GM12878 (cell line): ENCODE measurements around the gene SOX18. TPM values are rescaled to one million over a fixed set of nuclear protein-coding genes. Genes with fewer than 3 reads are reported as not detected.

Experiments used
- BACH1 ChIP-seq: fragments of 450-650 bp; IDR thresholded peaks from 2 replicates; pipeline ENCODE4 v1.6.1; 2017; ENCODE audit warnings: mild to moderate bottlenecking, borderline replicate concordance
- CBFB ChIP-seq: IDR thresholded peaks from 2 replicates; pipeline ENCODE4 v1.6.1; 2016; ENCODE audit warnings: antibody characterized with exemption, low read depth
- CHD2 ChIP-seq: IDR thresholded peaks from 2 replicates; pipeline ENCODE4 v1.6.1; 2011; ENCODE audit warnings: low read depth, low read length, improper control_type of control experiment, borderline replicate concordance
- CREM ChIP-seq: IDR thresholded peaks from 2 replicates; pipeline ENCODE4 v1.6.1; 2014; ENCODE audit warnings: antibody characterized with exemption, low read depth
- EP300 ChIP-seq, 2 experiments: fragments of 150-350 bp in 1 of 2; IDR thresholded peaks; 2 replicates each; pipeline ENCODE4 v1.6.1; 2011 to 2012; ENCODE audit warnings: low read depth in 2 of 2, low read length in 2 of 2, borderline replicate concordance in 1 of 2, improper control_type of control experiment in 1 of 2, inconsistent platforms in 1 of 2; ENCODE audit not compliant: control insufficient read depth in 1 of 2
- HDAC2 ChIP-seq: fragments of 200-600 bp; sonication (generic); IDR thresholded peaks from 2 replicates; pipeline ENCODE4 v1.6.1; 2017
- IKZF1 ChIP-seq: fragments of 450-650 bp; conservative IDR thresholded peaks from 2 replicates; pipeline ENCODE4 v1.6.1; 2017; ENCODE audit warnings: antibody characterized with exemption, mild to moderate bottlenecking
- IRF3 ChIP-seq: fragments of 450-650 bp; IDR thresholded peaks from 2 replicates; pipeline ENCODE4 v1.6.1; 2014; ENCODE audit warnings: mild to moderate bottlenecking
- KDM1A ChIP-seq: fragments of 200-600 bp; sonication (generic); IDR thresholded peaks from 2 replicates; pipeline ENCODE4 v1.6.1; 2016; ENCODE audit warnings: borderline replicate concordance
- NFIC ChIP-seq: IDR thresholded peaks from 2 replicates; pipeline ENCODE4 v1.6.1; 2012; ENCODE audit warnings: low read depth, mild to moderate bottlenecking, inconsistent platforms, low read length, moderate library complexity
- NRF1 ChIP-seq: conservative IDR thresholded peaks from 2 replicates; pipeline ENCODE4 v1.6.1; 2011; ENCODE audit warnings: mild to moderate bottlenecking, low read depth, low read length, improper control_type of control experiment
- SMAD1 ChIP-seq: fragments of 450-650 bp; IDR thresholded peaks from 2 replicates; pipeline ENCODE4 v1.6.1; 2018; ENCODE audit warnings: mild to moderate bottlenecking, low read depth; ENCODE audit not compliant: partially characterized antibody
- TBL1XR1 ChIP-seq: IDR thresholded peaks from 2 replicates; pipeline ENCODE4 v1.6.1; 2012; ENCODE audit warnings: low read depth, low read length, improper control_type of control experiment
- ZBED1 ChIP-seq: IDR thresholded peaks from 2 replicates; pipeline ENCODE4 v1.6.1; 2016; ENCODE audit warnings: borderline replicate concordance
- ZNF217 ChIP-seq: fragments of 450-650 bp; IDR thresholded peaks from 2 replicates; pipeline ENCODE4 v1.6.1; 2017; ENCODE audit warnings: antibody characterized with exemption, mild to moderate bottlenecking
- ZNF622 ChIP-seq: fragments of 450-650 bp; IDR thresholded peaks from 2 replicates; pipeline ENCODE4 v1.6.1; 2017; ENCODE audit warnings: mild to moderate bottlenecking, inconsistent platforms
- ZSCAN29 ChIP-seq: fragments of 450-650 bp; IDR thresholded peaks from 2 replicates; pipeline ENCODE4 v1.6.1; 2017; ENCODE audit warnings: mild to moderate bottlenecking, moderate library complexity
- polyA plus RNA-seq, 11 experiments: library from polyadenylated mRNA; depleted of rRNA in 4 of 11; unstranded in 6 of 11; stranded (reverse) in 5 of 11; fragments of >200 nt; fragmentation: Nextera tagmentation in 4 of 11; fragmentation: Illumina TruSeq in 1 of 11; extraction: Ambion mirVana in 4 of 11; extraction: Trizol in 1 of 11; gene quantifications; 1 replicate in 1 of 11; 2 replicates in 10 of 11; pipeline versions ENCODE4 v1.2.1 to v1.2.3, GENCODE V29; 2011 to 2016; ENCODE audit warnings: inconsistent platforms in 2 of 11, missing spikeins in 2 of 11, low read depth in 1 of 11
- total RNA-seq, 4 experiments: library from RNA; depleted of rRNA in 3 of 4; stranded (reverse); fragments of >200 nt in 3 of 4; fragmentation: Illumina TruSeq in 1 of 4; extraction: Trizol in 1 of 4; gene quantifications; 2 replicates each; pipeline versions ENCODE4 v1.2.1 to v1.2.3, GENCODE V29; 2013 to 2021
- TF ChIP-seq, protein P1 (sequence below): fragments of 450-650 bp; formaldehyde crosslinking; IDR thresholded peaks from 2 replicates; pipeline ENCODE4 v1.5.0; 2022; ENCODE audit warnings: mild to moderate bottlenecking, missing genetic modification characterization
- TF ChIP-seq, protein P2 (sequence below): IDR thresholded peaks from 2 replicates; pipeline ENCODE4 v1.6.1; 2012; ENCODE audit warnings: low read length, inconsistent platforms
- TF ChIP-seq, protein P3 (sequence below): IDR thresholded peaks from 2 replicates; pipeline ENCODE4 v1.6.1; 2011; ENCODE audit warnings: borderline replicate concordance, low read depth, mild to moderate bottlenecking, moderate library complexity, low read length; ENCODE audit not compliant: insufficient read depth, poor library complexity, severe bottlenecking
- TF ChIP-seq, protein P4 (sequence below): fragments of 450-650 bp; IDR thresholded peaks from 2 replicates; pipeline ENCODE4 v1.6.1; 2017; ENCODE audit warnings: mild to moderate bottlenecking, low read depth, inconsistent platforms; ENCODE audit not compliant: poor library complexity, severe bottlenecking

SOX18 gene
- total and polyA plus RNA-seq, 10 of the 15 experiments (the other 5 are each of a cell fraction or from before 2014, with no cell fraction given): 0.05 to 5.6 (median 0.28) TPM; not detected in 3

DNA sequence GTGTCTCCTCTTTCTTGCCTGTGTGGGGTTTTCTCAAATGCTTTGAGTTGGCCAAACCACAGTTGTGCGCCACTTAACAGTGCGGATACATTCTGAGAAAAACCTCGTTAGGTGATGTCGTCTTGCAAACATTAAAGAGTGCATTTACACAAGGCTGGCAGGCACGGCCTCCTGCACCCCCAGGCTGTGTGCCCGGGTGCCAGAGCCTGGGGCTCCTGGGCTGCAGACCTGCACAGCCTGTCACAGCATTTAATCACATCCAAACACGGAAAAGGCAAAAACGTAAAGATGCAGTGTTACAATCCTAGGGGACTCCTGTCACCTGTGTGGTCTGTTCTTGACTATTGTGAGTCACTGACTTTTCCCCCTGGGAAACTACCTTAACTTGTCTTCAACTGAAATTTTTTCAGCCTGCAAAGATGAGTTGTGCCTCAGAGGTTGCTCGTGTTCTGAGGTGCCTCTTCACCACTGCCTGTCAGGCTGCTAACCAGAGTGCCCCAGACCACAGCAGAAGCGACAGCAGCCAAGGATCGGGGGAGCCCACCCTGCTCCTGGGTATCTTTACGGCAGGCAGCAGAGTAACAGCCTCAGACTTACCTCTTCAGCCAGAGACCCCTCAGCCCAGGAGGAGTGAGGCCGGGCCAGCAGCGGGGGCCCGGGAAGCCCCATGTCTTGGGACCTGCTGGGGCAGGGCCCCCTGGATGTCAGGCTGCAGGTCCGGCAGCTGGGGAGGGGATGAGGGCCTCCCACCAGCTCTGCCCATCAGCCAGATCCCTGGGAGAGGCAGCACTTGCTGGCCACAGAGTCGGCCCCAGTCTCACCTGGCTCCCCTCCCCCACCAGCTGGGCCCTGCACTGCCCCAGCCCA lies 14.1 kb downstream of the SOX18 start (continued):
- TF ChIP-seq TBL1XR1 (no peak), ZBED1 (no peak; the same call in none of the 2 replicates), ZNF217 (no peak), ZSCAN29 (no peak), EP300 (IDR thresholded peaks at IDR 0.05; ENCODE audit: borderline replicate concordance in 1 of 2, control insufficient read depth in 1 of 2, low read depth in 2 of 2, low read length in 2 of 2) (peak; percentile 56 to 73; a peak in 2 of 4 replicates), NRF1 (no peak), IRF3 (no peak), KDM1A (no peak), HDAC2 (no peak), ZNF622 (no peak), IKZF1 (peak; percentile 85), CREM (peak; percentile 53), SMAD1 (peak; percentile 12), BACH1 (no peak), NFIC (no peak), CHD2 (peak; percentile 47; the same call in 1 of the 2 replicates), CBFB (peak; percentile 57; the same call in 1 of the 2 replicates)
- TF ChIP-seq, protein P1, sequence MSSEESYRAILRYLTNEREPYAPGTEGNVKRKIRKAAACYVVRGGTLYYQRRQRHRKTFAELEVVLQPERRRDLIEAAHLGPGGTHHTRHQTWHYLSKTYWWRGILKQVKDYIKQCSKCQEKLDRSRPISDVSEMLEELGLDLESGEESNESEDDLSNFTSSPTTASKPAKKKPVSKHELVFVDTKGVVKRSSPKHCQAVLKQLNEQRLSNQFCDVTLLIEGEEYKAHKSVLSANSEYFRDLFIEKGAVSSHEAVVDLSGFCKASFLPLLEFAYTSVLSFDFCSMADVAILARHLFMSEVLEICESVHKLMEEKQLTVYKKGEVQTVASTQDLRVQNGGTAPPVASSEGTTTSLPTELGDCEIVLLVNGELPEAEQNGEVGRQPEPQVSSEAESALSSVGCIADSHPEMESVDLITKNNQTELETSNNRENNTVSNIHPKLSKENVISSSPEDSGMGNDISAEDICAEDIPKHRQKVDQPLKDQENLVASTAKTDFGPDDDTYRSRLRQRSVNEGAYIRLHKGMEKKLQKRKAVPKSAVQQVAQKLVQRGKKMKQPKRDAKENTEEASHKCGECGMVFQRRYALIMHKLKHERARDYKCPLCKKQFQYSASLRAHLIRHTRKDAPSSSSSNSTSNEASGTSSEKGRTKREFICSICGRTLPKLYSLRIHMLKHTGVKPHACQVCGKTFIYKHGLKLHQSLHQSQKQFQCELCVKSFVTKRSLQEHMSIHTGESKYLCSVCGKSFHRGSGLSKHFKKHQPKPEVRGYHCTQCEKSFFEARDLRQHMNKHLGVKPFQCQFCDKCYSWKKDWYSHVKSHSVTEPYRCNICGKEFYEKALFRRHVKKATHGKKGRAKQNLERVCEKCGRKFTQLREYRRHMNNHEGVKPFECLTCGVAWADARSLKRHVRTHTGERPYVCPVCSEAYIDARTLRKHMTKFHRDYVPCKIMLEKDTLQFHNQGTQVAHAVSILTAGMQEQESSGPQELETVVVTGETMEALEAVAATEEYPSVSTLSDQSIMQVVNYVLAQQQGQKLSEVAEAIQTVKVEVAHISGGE (CRISPR knock-in tag): no peak
- TF ChIP-seq, protein P2, sequence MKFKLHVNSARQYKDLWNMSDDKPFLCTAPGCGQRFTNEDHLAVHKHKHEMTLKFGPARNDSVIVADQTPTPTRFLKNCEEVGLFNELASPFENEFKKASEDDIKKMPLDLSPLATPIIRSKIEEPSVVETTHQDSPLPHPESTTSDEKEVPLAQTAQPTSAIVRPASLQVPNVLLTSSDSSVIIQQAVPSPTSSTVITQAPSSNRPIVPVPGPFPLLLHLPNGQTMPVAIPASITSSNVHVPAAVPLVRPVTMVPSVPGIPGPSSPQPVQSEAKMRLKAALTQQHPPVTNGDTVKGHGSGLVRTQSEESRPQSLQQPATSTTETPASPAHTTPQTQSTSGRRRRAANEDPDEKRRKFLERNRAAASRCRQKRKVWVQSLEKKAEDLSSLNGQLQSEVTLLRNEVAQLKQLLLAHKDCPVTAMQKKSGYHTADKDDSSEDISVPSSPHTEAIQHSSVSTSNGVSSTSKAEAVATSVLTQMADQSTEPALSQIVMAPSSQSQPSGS: no peak
- TF ChIP-seq, protein P3, sequence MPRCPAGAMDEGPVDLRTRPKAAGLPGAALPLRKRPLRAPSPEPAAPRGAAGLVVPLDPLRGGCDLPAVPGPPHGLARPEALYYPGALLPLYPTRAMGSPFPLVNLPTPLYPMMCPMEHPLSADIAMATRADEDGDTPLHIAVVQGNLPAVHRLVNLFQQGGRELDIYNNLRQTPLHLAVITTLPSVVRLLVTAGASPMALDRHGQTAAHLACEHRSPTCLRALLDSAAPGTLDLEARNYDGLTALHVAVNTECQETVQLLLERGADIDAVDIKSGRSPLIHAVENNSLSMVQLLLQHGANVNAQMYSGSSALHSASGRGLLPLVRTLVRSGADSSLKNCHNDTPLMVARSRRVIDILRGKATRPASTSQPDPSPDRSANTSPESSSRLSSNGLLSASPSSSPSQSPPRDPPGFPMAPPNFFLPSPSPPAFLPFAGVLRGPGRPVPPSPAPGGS: peak; percentile 13
- TF ChIP-seq, protein P4, sequence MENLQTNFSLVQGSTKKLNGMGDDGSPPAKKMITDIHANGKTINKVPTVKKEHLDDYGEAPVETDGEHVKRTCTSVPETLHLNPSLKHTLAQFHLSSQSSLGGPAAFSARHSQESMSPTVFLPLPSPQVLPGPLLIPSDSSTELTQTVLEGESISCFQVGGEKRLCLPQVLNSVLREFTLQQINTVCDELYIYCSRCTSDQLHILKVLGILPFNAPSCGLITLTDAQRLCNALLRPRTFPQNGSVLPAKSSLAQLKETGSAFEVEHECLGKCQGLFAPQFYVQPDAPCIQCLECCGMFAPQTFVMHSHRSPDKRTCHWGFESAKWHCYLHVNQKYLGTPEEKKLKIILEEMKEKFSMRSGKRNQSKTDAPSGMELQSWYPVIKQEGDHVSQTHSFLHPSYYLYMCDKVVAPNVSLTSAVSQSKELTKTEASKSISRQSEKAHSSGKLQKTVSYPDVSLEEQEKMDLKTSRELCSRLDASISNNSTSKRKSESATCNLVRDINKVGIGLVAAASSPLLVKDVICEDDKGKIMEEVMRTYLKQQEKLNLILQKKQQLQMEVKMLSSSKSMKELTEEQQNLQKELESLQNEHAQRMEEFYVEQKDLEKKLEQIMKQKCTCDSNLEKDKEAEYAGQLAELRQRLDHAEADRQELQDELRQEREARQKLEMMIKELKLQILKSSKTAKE: peak; percentile 31
